GM20000 (cell line): ENCODE results near the gene NFATC3.

Experiments
- DNase-seq: peaks from one replicate; pipeline ENCODE4 v3.0.0; 2012; ENCODE audit warnings: low spot score
- TF ChIP-seq, protein P1 (sequence below): IDR thresholded peaks from 2 replicates; pipeline ENCODE4 v1.5.1; 2012; ENCODE audit warnings: mild to moderate bottlenecking, control low read depth; ENCODE audit errors: extremely low read depth, missing control alignments

Gene NFATC3

DNA sequence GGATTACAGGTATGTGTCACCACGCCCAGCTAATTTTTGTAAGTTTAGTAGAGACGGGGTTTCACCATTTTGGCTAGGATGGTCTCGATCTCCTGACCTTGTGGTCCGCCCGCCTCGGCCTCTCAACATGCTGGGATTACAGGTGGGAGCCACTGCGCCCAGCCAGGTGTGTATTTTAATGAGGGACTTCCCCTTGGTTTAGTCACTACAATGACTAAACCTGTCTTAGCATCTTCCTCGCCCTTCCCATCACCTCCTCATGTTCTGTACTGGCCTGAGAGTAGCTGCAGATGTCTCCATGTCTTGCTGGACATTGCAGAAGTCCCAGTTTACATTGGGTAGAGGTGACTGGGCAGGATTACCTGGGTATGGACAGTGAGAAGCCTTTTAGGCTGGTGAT lies 188.7 kb downstream of the NFATC3 start:
- TF ChIP-seq, protein P1, sequence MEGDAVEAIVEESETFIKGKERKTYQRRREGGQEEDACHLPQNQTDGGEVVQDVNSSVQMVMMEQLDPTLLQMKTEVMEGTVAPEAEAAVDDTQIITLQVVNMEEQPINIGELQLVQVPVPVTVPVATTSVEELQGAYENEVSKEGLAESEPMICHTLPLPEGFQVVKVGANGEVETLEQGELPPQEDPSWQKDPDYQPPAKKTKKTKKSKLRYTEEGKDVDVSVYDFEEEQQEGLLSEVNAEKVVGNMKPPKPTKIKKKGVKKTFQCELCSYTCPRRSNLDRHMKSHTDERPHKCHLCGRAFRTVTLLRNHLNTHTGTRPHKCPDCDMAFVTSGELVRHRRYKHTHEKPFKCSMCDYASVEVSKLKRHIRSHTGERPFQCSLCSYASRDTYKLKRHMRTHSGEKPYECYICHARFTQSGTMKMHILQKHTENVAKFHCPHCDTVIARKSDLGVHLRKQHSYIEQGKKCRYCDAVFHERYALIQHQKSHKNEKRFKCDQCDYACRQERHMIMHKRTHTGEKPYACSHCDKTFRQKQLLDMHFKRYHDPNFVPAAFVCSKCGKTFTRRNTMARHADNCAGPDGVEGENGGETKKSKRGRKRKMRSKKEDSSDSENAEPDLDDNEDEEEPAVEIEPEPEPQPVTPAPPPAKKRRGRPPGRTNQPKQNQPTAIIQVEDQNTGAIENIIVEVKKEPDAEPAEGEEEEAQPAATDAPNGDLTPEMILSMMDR = no peak

GRCh38 chr16:68274441-68274840 lies 189.3 kb downstream of the NFATC3 start:
- DNase-seq = no peak
- TF ChIP-seq, protein P1 = no peak

More for the DNA sequence above, 188.7 kb downstream of the NFATC3 start:
- no peak for DNase-seq

DNA sequence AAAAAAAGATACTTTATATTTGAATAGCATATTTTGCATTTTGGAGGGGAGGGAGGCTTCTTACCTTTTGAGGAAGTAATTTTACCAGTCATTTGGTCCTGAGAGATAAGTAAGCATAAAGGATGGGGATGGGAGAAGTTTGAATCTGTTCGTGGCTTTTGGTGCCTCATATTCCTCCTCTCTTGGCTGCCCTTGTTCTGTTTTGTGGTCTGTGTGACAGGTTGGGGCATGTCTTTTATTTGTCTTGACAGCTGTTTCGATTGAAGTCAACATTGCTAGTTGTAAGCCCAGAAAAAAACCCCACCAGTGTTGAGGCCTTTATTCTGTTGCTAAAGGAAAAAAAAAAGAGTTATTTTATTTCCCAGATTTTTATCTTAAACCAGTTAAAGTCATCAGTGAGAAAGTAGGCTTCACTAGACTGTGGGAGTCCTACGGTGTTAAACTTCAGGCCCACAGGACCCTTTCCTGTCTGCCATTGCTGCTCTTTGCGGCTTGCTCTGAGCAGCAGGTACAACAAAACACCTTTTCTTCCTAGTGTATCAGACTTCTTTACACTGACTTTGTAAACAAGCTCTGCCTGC lies 190.5 kb downstream of the NFATC3 start:
- TF ChIP-seq, protein P1 = no peak
- DNase-seq = peak; percentile 78

DNA sequence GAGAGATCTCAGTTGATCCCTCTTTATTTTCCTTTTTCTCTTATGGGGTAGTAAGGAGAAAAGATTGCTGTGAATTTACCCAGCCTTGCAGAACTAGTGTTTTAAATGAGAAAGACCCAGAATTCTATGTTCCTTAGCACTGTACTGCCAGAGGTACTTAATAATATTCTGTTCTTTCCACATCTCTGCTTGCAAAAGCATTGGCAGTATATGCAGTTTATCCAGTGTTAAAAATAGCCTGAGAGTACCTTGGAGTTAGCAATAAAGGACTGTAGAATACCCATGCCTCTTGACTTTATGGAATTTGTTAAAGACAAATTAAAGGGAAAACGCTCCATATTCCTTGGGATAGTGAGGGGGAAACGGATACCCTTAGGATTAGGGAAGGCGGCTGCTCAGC lies 191.1 kb downstream of the NFATC3 start:
- no peak for DNase-seq

More for the DNA sequence above, 191.1 kb downstream of the NFATC3 start:
- TF ChIP-seq, protein P1 = no peak
